ENCODE measurements around the gene ZNF511. TPM values are rescaled to one million over a fixed set of nuclear protein-coding genes. Genes with fewer than 3 reads are reported as not detected.

ZNF511 gene
- total and polyA plus RNA-seq, 2 donors (not counting 1 experiment from before 2014, with no cell fraction given), result 30.7 to 45.1 TPM

DNA sequence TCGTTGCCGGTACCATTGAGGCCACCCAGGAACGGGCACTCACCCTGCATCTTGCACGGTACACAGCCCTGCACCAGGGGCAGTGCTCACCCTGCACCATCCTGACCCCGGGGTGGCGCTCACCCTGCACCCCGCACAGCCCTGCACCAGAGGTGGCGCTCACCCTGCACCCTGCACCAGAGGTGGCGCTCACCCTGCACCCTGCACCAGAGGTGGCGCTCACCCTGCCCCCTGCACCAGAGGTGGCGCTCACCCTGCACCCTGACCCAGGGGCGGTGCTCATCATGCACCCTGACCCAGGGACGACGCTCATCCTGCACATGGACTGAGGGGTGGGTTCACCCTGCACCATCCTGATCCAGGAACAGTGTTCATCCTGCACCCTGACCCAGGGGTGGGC is 6.5 kb upstream of the ZNF511 start:
- H3K27me3 ChIP-seq (replicated peaks in 1 of 4; ENCODE audit: control extremely low read depth in 1 of 4, control insufficient read depth in 3 of 4, insufficient read depth in 4 of 4, low read length in 3 of 4), result no peaks in the 10 kb centered on the region
- H3K27ac ChIP-seq (ENCODE audit: low read length in 2 of 2), result no peak overlapping the region
- CTCF ChIA-PET, result interaction anchor here (1.3 kb wide), 1 partner anchor 26 kb away, joined by 4 read pairs; no protein-coding TSS in a partner anchor

DNA sequence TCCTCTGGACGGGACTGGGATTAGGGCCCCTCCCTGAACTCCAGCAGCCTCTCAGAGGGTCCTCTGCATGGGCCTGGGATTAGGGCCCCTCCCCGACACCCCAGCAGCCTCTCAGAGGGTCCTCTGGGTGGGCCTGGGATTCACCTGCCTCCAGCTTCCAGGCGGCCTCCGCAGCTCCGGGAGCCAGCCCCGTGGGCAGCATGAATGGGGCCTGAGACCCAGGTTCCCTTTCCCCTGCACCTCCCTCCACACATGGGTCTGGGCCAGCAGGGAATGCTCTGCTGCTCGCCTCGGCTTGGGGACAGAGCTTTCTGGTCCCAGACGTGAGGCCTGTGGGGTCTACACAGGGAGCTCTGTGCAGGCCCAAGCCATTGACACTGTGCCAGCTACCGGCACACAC is 5.5 kb upstream of the ZNF511 start:
- DNase-seq (no peak), ATAC-seq (ENCODE audit: low read depth) (no peak)
- H3K4me3 Mint-ChIP-seq, result no peak overlapping the region
- no peaks in the 10 kb centered on the region for H3K27me3 ChIP-seq (replicated peaks in 1 of 4; ENCODE audit: control extremely low read depth in 1 of 4, control insufficient read depth in 3 of 4, insufficient read depth in 4 of 4, low read length in 3 of 4)
- no peaks in the 10 kb centered on the region for H3K27me3 Mint-ChIP-seq
- H3K4me3 ChIP-seq (ENCODE audit: control extremely low read depth in 1 of 5, extremely low read depth in 1 of 5, insufficient read depth in 1 of 5, low read depth in 2 of 5, low read length in 4 of 5), result no peak overlapping the region
- peaks cover 63% of the 10 kb centered on the region for H3K79me2 ChIP-seq (ENCODE audit: control insufficient read depth, insufficient read depth, low read length)
- ChIA-PET CTCF (interaction anchor here (1.3 to 2.0 kb wide), 2 partner anchors 25 to 46 kb away, joined by 4 to 9 read pairs; no protein-coding TSS in a partner anchor), POLR2A (interaction anchor here (0.7 kb wide), 1 partner anchor 17 kb away, joined by 4 read pairs; no protein-coding TSS in a partner anchor)
- 95% methylated on average over 10 of the region's 10 CpGs for WGBS (ENCODE audit: insufficient coverage)
- H3K9me3 Mint-ChIP-seq (ENCODE audit: insufficient read depth), result no peaks in the 10 kb centered on the region
- no peak overlapping the region for H2AFZ ChIP-seq (ENCODE audit: insufficient read depth, low read depth, low read length, poor library complexity, severe bottlenecking)
- no peak overlapping the region for H3K27ac ChIP-seq (ENCODE audit: low read length in 2 of 2)
- TF ChIP-seq, protein P1, sequence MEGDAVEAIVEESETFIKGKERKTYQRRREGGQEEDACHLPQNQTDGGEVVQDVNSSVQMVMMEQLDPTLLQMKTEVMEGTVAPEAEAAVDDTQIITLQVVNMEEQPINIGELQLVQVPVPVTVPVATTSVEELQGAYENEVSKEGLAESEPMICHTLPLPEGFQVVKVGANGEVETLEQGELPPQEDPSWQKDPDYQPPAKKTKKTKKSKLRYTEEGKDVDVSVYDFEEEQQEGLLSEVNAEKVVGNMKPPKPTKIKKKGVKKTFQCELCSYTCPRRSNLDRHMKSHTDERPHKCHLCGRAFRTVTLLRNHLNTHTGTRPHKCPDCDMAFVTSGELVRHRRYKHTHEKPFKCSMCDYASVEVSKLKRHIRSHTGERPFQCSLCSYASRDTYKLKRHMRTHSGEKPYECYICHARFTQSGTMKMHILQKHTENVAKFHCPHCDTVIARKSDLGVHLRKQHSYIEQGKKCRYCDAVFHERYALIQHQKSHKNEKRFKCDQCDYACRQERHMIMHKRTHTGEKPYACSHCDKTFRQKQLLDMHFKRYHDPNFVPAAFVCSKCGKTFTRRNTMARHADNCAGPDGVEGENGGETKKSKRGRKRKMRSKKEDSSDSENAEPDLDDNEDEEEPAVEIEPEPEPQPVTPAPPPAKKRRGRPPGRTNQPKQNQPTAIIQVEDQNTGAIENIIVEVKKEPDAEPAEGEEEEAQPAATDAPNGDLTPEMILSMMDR (IDR thresholded peaks at IDR 0.05), result no peak
- no peak for TF ChIP-seq EZH2 (IDR thresholded peaks at IDR 0.05; ENCODE audit: borderline replicate concordance, insufficient read depth, low read depth, low read length, poor library complexity, severe bottlenecking)
- intact Hi-C loops (cut with micrococcal nuclease), result no loop called here
- H3K36me3 ChIP-seq (replicated peaks in 1 of 2; ENCODE audit: control extremely low read depth in 1 of 2, control insufficient read depth in 1 of 2, extremely low read depth in 1 of 2, insufficient read depth in 2 of 2, low read length in 1 of 2), result peaks cover 0 to 44% of the 10 kb centered on the region in 2 experiments
- no peak overlapping the region for H3K9ac ChIP-seq (ENCODE audit: low read length)
- peaks cover 34% of the 10 kb centered on the region for H3K4me1 Mint-ChIP-seq
- no peak overlapping the region for H3K27ac Mint-ChIP-seq
- peaks cover 55% of the 10 kb centered on the region for H4K20me1 ChIP-seq (ENCODE audit: control insufficient read depth, insufficient read depth, low read length, poor library complexity, severe bottlenecking)
- peaks cover 18 to 29% of the 10 kb centered on the region in 2 donors for H3K4me1 ChIP-seq (ENCODE audit: control insufficient read depth in 2 of 2, insufficient read depth in 2 of 2, low read length in 2 of 2)
- H3K4me2 ChIP-seq (replicated peaks; ENCODE audit: low read depth, low read length, poor library complexity, severe bottlenecking), result no peak overlapping the region
- H3K9me3 ChIP-seq (ENCODE audit: control extremely low read depth in 1 of 3, control insufficient read depth in 2 of 3, insufficient read depth in 1 of 3, low read length in 2 of 3), result no peaks in the 10 kb centered on the region

More for the DNA sequence above, 6.5 kb upstream of the ZNF511 start:
- Histone ChIP-seq H3K4me1 (ENCODE audit: control insufficient read depth in 2 of 2, insufficient read depth in 2 of 2, low read length in 2 of 2) (peaks cover 13 to 21% of the 10 kb centered on the region in 2 donors), H3K9me3 (ENCODE audit: control extremely low read depth in 1 of 3, control insufficient read depth in 2 of 3, insufficient read depth in 1 of 3, low read length in 2 of 3) (no peaks in the 10 kb centered on the region), H3K79me2 (ENCODE audit: control insufficient read depth, insufficient read depth, low read length) (peaks cover 53% of the 10 kb centered on the region), H3K36me3 (replicated peaks in 1 of 2; ENCODE audit: control extremely low read depth in 1 of 2, control insufficient read depth in 1 of 2, extremely low read depth in 1 of 2, insufficient read depth in 2 of 2, low read length in 1 of 2) (peaks cover 0 to 54% of the 10 kb centered on the region in 2 experiments), H4K20me1 (ENCODE audit: control insufficient read depth, insufficient read depth, low read length, poor library complexity, severe bottlenecking) (peaks cover 47% of the 10 kb centered on the region), H2AFZ (ENCODE audit: insufficient read depth, low read depth, low read length, poor library complexity, severe bottlenecking) (no peak overlapping the region), H3K4me2 (replicated peaks; ENCODE audit: low read depth, low read length, poor library complexity, severe bottlenecking) (no peak overlapping the region), H3K4me3 (ENCODE audit: control extremely low read depth in 1 of 5, extremely low read depth in 1 of 5, insufficient read depth in 1 of 5, low read depth in 2 of 5, low read length in 4 of 5) (no peak overlapping the region), H3K9ac (ENCODE audit: low read length) (no peak overlapping the region)
- Mint-ChIP-seq H3K4me1 (peaks cover 24% of the 10 kb centered on the region), H3K9me3 (ENCODE audit: insufficient read depth) (no peaks in the 10 kb centered on the region), H3K27ac (no peak overlapping the region), H3K27me3 (no peaks in the 10 kb centered on the region), H3K4me3 (no peak overlapping the region)
- DNase-seq (no peak), ATAC-seq (ENCODE audit: low read depth) (no peak)
- POLR2A ChIA-PET, result interaction anchor here (0.6 to 0.7 kb wide), 2 partner anchors 17 to 18 kb away, joined by 3 to 4 read pairs; no protein-coding TSS in a partner anchor
- intact Hi-C loops (cut with micrococcal nuclease), result no loop called here
- WGBS (ENCODE audit: insufficient coverage), result 98% methylated on average over 14 of the region's 14 CpGs
- no peak for TF ChIP-seq EZH2 (IDR thresholded peaks at IDR 0.05; ENCODE audit: borderline replicate concordance, insufficient read depth, low read depth, low read length, poor library complexity, severe bottlenecking)
- TF ChIP-seq, protein P1 (IDR thresholded peaks at IDR 0.05), result no peak
